Measurements from ENCODE around the gene CCSER1.

CCSER1 gene

GRCh38 chr4:90234916-90235547, 107.8 kb downstream of the CCSER1 start:
- Histone ChIP-seq H3K4me3 (ENCODE audit: low read length, poor library complexity, severe bottlenecking) (no peak overlapping the region), H3K79me2 (ENCODE audit: insufficient read depth, low read length) (no peaks in the 10 kb centered on the region), H3K36me3 (ENCODE audit: insufficient read depth, low read length) (no peaks in the 10 kb centered on the region), H3K27me3 (ENCODE audit: insufficient read depth, low read length, poor library complexity, severe bottlenecking) (no peaks in the 10 kb centered on the region), H4K20me1 (ENCODE audit: insufficient read depth, low read length, poor library complexity, severe bottlenecking) (no peaks in the 10 kb centered on the region), H3K4me2 (ENCODE audit: low read depth, low read length, poor library complexity, severe bottlenecking) (no peak overlapping the region), H3K9me3 (ENCODE audit: insufficient read depth, low read depth, low read length) (no peaks in the 10 kb centered on the region), H3K9me2 (replicated peaks; ENCODE audit: low read depth, low read length) (no peaks in the 10 kb centered on the region), H3F3A (ENCODE audit: low read depth) (no peaks in the 10 kb centered on the region), H3K9ac (ENCODE audit: low read depth, low read length, poor library complexity, severe bottlenecking) (no peak overlapping the region), H3K4me1 (ENCODE audit: insufficient read depth, low read length, poor library complexity, severe bottlenecking) (no peaks in the 10 kb centered on the region), H2AFZ (ENCODE audit: low read length) (no peak overlapping the region)
- no peak for TF ChIP-seq EZH2phosphoT487 (IDR thresholded peaks at IDR 0.05; ENCODE audit: borderline replicate concordance)
- TF ChIP-seq CTCF (conservative IDR thresholded peaks at IDR 0.05; ENCODE audit: low read length), result no peak

DNA sequence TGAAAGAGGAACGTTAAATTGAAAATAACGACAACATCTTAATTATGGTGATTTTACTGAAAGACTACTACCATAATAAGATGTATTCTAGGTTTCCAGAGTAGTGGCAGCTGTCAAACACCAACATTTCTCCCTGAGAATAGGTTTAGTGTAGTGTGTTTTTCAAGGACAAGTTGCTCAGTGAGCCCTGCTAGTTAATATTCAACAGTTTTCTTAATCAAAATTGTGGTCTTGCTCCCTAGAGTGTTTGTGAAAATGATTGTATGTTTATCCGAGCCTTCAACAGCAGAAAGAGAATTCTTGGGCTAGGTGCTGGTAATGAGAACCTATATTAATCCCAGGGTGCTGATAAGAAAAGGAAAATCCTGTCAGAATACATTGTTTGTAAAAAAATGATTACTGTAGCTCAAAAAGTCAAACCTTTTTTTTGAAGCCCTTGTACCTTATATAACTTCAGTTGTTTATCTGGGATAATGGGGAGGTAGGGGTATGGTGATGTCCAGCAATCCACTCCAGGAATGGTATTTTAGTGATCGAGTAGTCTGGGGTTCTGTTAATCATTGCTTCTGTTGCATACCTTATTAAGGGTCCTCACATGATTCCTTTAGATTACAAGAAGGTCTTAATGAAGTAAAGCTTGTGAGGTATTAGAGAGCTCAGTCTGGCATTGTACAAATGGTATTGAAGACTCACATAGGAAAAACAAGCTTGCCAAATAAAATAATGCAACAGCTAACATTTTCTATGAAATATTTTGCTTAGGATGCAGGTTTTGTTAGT, 110.7 kb downstream of the CCSER1 start:
- Histone ChIP-seq H3K36me3 (ENCODE audit: insufficient read depth, low read length) (no peaks in the 10 kb centered on the region), H3F3A (ENCODE audit: low read depth) (no peaks in the 10 kb centered on the region), H3K27me3 (ENCODE audit: insufficient read depth, low read length, poor library complexity, severe bottlenecking) (no peaks in the 10 kb centered on the region), H3K9ac (ENCODE audit: low read depth, low read length, poor library complexity, severe bottlenecking) (no peak overlapping the region), H3K9me2 (replicated peaks; ENCODE audit: low read depth, low read length) (no peaks in the 10 kb centered on the region), H2AFZ (ENCODE audit: low read length) (no peak overlapping the region), H3K4me3 (ENCODE audit: low read length, poor library complexity, severe bottlenecking) (no peak overlapping the region), H3K9me3 (ENCODE audit: insufficient read depth, low read depth, low read length) (no peaks in the 10 kb centered on the region), H3K4me1 (ENCODE audit: insufficient read depth, low read length, poor library complexity, severe bottlenecking) (no peaks in the 10 kb centered on the region), H3K4me2 (ENCODE audit: low read depth, low read length, poor library complexity, severe bottlenecking) (no peak overlapping the region), H3K79me2 (ENCODE audit: insufficient read depth, low read length) (no peaks in the 10 kb centered on the region), H4K20me1 (ENCODE audit: insufficient read depth, low read length, poor library complexity, severe bottlenecking) (no peaks in the 10 kb centered on the region)
- TF ChIP-seq EZH2phosphoT487 (IDR thresholded peaks at IDR 0.05; ENCODE audit: borderline replicate concordance) (no peak), CTCF (conservative IDR thresholded peaks at IDR 0.05; ENCODE audit: low read length) (no peak)

DNA sequence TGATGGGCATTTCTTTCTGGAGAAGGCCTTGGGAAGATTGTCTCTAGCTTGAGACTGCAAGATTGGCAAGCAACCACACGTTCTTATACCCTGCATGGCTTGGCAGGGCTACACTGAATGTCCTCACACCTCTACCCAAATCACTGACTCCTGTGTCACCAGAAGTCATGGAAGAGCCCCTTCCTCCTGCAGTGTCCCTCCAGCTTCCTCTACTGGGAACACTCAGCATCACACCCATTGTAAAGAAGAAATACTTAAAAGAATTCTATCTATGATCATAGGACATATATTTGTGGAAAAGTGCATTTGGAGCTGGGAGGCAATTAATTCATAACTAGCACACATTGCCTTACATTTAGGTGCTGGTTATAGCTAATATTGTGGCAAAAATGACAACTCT, 113.1 kb downstream of the CCSER1 start:
- H3K9me2 ChIP-seq (replicated peaks; ENCODE audit: low read depth, low read length), result no peaks in the 10 kb centered on the region
- H3K27me3 ChIP-seq (ENCODE audit: insufficient read depth, low read length, poor library complexity, severe bottlenecking), result no peaks in the 10 kb centered on the region
- no peaks in the 10 kb centered on the region for H3K36me3 ChIP-seq (ENCODE audit: insufficient read depth, low read length)
- no peaks in the 10 kb centered on the region for H3F3A ChIP-seq (ENCODE audit: low read depth)
- H3K79me2 ChIP-seq (ENCODE audit: insufficient read depth, low read length), result no peaks in the 10 kb centered on the region
- H3K4me2 ChIP-seq (ENCODE audit: low read depth, low read length, poor library complexity, severe bottlenecking), result no peak overlapping the region
- H4K20me1 ChIP-seq (ENCODE audit: insufficient read depth, low read length, poor library complexity, severe bottlenecking), result no peaks in the 10 kb centered on the region
- no peaks in the 10 kb centered on the region for H3K9me3 ChIP-seq (ENCODE audit: insufficient read depth, low read depth, low read length)
- TF ChIP-seq CTCF (conservative IDR thresholded peaks at IDR 0.05; ENCODE audit: low read length), result no peak
- TF ChIP-seq EZH2phosphoT487 (IDR thresholded peaks at IDR 0.05; ENCODE audit: borderline replicate concordance), result no peak
- H2AFZ ChIP-seq (ENCODE audit: low read length), result no peak overlapping the region
- H3K4me1 ChIP-seq (ENCODE audit: insufficient read depth, low read length, poor library complexity, severe bottlenecking), result no peaks in the 10 kb centered on the region
- H3K9ac ChIP-seq (ENCODE audit: low read depth, low read length, poor library complexity, severe bottlenecking), result no peak overlapping the region
- no peak overlapping the region for H3K4me3 ChIP-seq (ENCODE audit: low read length, poor library complexity, severe bottlenecking)

Data from Loucy (cell line).